Gastroesophageal sphincter (tissue), 3 donors: ENCODE measurements around the gene TAPT1.

Experiments used
- CTCF ChIP-seq, 4 experiments: fragments of 200-600 bp in 2 of 4; fragments of 450-650 bp in 2 of 4; sonication (generic) in 1 of 4; IDR thresholded peaks; one replicate each; pipeline ENCODE4 v1.5.1; 2017 to 2019; ENCODE audit warnings: antibody characterized with exemption in 4 of 4, mild to moderate bottlenecking in 2 of 4, moderate library complexity in 2 of 4
- EP300 ChIP-seq: sonication (generic); formaldehyde crosslinking; IDR thresholded peaks from one replicate; pipeline ENCODE4 v1.6.1; 2017; ENCODE audit warnings: antibody characterized with exemption, mild to moderate bottlenecking
- POLR2A ChIP-seq, 2 donors: fragments of 450-650 bp; IDR thresholded peaks; one replicate each; pipeline ENCODE4 v1.6.1; 2017; ENCODE audit warnings: antibody characterized with exemption in 2 of 2, mild to moderate bottlenecking in 2 of 2, moderate library complexity in 1 of 2
- POLR2AphosphoS5 ChIP-seq: sonication (generic); formaldehyde crosslinking; IDR thresholded peaks from one replicate; pipeline ENCODE4 v1.6.1; 2017; ENCODE audit warnings: antibody characterized with exemption

DNA sequence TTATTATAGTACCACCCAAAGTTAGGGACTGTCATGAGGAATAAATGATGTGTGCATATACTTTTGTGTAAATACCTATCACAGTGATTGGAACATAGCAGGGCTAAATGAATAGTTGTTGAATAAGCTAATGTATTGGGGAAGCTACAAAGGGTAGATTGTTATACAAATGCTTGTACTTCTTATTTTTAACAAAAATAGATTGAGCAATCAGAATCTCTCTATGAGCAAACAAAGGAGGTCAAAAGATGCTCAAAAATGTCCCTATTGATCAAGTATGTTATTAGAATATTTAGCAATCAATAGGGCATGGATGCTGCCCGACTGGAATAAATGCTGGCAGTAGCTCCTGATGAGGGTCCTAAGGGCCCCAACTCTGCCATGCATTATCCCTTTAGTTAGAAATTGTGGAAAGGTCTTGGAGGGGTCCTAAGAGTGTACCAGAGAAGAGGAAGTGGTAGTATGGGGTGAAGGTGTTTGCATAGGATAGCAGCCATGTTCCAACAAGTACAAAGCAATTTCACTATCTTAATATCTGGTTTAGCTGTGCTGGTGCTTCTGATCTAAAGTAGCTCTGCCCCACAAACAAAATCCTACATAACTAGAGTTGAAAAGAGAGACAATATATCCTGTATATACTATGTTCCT is 33.1 kb upstream of the TAPT1 start:
- TF ChIP-seq CTCF (IDR thresholded peaks at IDR 0.05) (no peak), POLR2A (IDR thresholded peaks at IDR 0.05) (no peak), EP300 (no peak), POLR2AphosphoS5 (no peak)
